Fibroblast of lung (primary cell): ENCODE data around the gene RMND5B.

Experiments
- EZH2 ChIP-seq: IDR thresholded peaks from 2 replicates; pipeline ENCODE4 v1.5.1; 2012; ENCODE audit warnings: low read length, control low read depth, mild to moderate bottlenecking; ENCODE audit errors: missing control alignments
- TF ChIP-seq, protein P1 (sequence below), 2 donors: IDR thresholded peaks in 1 of 2; conservative IDR thresholded peaks in 1 of 2; 1 replicate in 1 of 2; 2 replicates in 1 of 2; pipeline ENCODE4 v1.5.1; 2011 to 2012; ENCODE audit warnings: low read length in 2 of 2, control low read depth in 1 of 2, inconsistent platforms in 1 of 2, low read depth in 1 of 2, mild to moderate bottlenecking in 1 of 2

- TF ChIP-seq, protein P1, sequence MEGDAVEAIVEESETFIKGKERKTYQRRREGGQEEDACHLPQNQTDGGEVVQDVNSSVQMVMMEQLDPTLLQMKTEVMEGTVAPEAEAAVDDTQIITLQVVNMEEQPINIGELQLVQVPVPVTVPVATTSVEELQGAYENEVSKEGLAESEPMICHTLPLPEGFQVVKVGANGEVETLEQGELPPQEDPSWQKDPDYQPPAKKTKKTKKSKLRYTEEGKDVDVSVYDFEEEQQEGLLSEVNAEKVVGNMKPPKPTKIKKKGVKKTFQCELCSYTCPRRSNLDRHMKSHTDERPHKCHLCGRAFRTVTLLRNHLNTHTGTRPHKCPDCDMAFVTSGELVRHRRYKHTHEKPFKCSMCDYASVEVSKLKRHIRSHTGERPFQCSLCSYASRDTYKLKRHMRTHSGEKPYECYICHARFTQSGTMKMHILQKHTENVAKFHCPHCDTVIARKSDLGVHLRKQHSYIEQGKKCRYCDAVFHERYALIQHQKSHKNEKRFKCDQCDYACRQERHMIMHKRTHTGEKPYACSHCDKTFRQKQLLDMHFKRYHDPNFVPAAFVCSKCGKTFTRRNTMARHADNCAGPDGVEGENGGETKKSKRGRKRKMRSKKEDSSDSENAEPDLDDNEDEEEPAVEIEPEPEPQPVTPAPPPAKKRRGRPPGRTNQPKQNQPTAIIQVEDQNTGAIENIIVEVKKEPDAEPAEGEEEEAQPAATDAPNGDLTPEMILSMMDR (conservative IDR thresholded peaks at IDR 0.05 in 1 of 2, IDR thresholded peaks at IDR 0.05 in 1 of 2; ENCODE audit: low read depth in 1 of 2, low read length in 2 of 2): no peak
- TF ChIP-seq EZH2: no peak
These were observed 20.3 kb upstream of the RMND5B start for GRCh38 chr5:178110511-178110910.
